ENCODE results near the gene USH1C. TPM values are rescaled to one million over a fixed set of nuclear protein-coding genes. Genes with fewer than 3 reads are reported as not detected.

USH1C gene
- total RNA-seq, 2 experiments from 2014 or later, result not detected

DNA sequence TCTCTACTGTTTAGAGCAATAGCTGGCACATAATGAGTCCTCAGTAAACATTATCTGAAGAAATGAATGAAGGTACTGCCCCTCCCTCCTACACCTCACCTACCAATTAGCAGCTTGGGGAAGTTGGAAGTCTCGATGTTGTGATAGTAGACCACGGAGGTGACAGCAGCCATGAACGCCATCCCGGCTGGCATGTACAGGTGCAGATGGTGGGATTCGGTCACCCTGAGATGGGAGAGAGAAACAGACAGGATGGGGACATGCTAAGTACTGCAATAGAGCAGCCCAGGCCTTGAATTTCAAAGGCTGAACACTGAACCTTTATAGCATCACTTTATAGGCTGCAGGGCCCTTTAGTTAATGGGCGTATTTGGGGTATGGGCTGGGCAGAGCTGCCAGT lies 74.2 kb downstream of the USH1C start:
- H3K27me3 Mint-ChIP-seq, result peaks cover 57% of the 10 kb centered on the region
- H3K9me3 Mint-ChIP-seq, result no peaks in the 10 kb centered on the region
- ATAC-seq (ENCODE audit: low read depth), result no peak
- POLR2A ChIA-PET, result no interaction called here
- DNase-seq, result no peak
- H3K27ac Mint-ChIP-seq, result no peak overlapping the region
- no peak overlapping the region for H3K4me3 Mint-ChIP-seq
- no peaks in the 10 kb centered on the region for H3K4me1 Mint-ChIP-seq
- no peaks in the 10 kb centered on the region for H3K36me3 Mint-ChIP-seq

- ATAC-seq (ENCODE audit: low read depth), result no peak
These were observed 76.1 kb downstream of the USH1C start for GRCh38 chr11:17468122-17468521.

DNA sequence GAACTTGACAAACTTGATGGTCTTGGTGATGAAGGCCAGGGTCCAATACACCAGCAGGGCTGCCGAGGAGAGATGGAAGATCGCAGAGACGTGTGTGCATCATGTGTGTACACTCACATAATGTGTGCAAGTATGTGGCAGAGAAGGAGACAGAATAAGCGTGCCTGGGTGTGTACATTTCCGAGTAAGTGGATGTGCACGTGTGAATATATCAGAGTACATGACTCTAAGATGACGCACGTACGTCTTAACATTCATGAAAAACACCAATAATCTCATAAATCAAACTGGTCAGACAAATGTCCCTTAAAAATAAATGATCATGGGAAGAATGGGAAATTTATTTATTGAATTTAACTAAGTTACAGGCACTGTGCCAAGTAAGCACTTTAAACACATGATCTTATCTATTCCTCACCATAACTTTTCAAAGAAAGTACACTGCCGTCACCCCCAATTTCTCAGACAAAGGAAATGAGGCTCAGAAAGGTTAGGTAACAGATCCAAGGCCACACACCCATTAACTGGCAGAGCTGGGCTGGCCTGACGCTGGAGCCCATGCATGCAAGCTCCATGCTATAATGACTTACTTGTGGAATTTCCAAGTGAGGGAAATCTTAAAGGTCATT lies 80.6 kb downstream of the USH1C start:
- POLR2A ChIA-PET, result no interaction called here
- no peaks in the 10 kb centered on the region for H3K9me3 Mint-ChIP-seq
- no peaks in the 10 kb centered on the region for H3K36me3 Mint-ChIP-seq
- peaks cover 27% of the 10 kb centered on the region for H3K27me3 Mint-ChIP-seq
- no peak for ATAC-seq (ENCODE audit: low read depth)
- DNase-seq, result no peak
- H3K4me3 Mint-ChIP-seq, result no peak overlapping the region
- H3K4me1 Mint-ChIP-seq, result no peaks in the 10 kb centered on the region
- no peak overlapping the region for H3K27ac Mint-ChIP-seq

More at GRCh38 chr11:17468122-17468521, 76.1 kb downstream of the USH1C start:
- Mint-ChIP-seq H3K27me3 (peaks cover 42% of the 10 kb centered on the region), H3K36me3 (no peaks in the 10 kb centered on the region), H3K4me3 (no peak overlapping the region), H3K4me1 (no peaks in the 10 kb centered on the region), H3K27ac (no peak overlapping the region), H3K9me3 (no peaks in the 10 kb centered on the region)
- DNase-seq, result no peak
- POLR2A ChIA-PET, result no interaction called here

DNA sequence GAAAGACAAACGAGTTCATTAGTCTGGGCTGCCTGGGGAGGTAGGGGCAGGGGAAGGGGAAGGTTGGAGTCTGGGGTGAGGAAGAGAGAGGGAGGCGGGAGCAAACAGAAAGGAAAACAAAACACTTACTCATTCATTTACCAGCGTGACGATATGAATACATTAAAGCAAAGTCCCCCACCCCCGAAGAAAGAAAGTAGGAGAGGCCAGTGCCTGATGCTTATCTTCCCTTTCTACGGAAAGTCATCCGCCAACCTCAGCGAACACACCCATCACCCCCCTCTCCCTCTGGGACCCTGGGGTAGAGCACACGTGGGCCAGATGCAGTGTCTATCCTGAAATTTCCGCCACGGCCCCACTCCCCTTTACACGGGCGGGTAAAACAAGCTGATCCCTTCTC lies 81.3 kb downstream of the USH1C start:
- H3K4me3 Mint-ChIP-seq, result no peak overlapping the region
- DNase-seq, result no peak
- no peaks in the 10 kb centered on the region for H3K36me3 Mint-ChIP-seq
- no peaks in the 10 kb centered on the region for H3K4me1 Mint-ChIP-seq
- H3K9me3 Mint-ChIP-seq, result no peaks in the 10 kb centered on the region
- peaks cover 32% of the 10 kb centered on the region for H3K27me3 Mint-ChIP-seq
- H3K27ac Mint-ChIP-seq, result no peak overlapping the region
- POLR2A ChIA-PET, result no interaction called here
- no peak for ATAC-seq (ENCODE audit: low read depth)

- Mint-ChIP-seq H3K36me3 (no peaks in the 10 kb centered on the region), H3K9me3 (no peaks in the 10 kb centered on the region), H3K27me3 (peaks cover 29% of the 10 kb centered on the region), H3K4me1 (peaks cover 2% of the 10 kb centered on the region), H3K4me3 (no peak overlapping the region), H3K27ac (no peak overlapping the region)
- DNase-seq, result no peak
- POLR2A ChIA-PET, result no interaction called here
- no peak for ATAC-seq (ENCODE audit: low read depth)
These were observed 83.8 kb downstream of the USH1C start for GRCh38 chr11:17460406-17460805.

DNA sequence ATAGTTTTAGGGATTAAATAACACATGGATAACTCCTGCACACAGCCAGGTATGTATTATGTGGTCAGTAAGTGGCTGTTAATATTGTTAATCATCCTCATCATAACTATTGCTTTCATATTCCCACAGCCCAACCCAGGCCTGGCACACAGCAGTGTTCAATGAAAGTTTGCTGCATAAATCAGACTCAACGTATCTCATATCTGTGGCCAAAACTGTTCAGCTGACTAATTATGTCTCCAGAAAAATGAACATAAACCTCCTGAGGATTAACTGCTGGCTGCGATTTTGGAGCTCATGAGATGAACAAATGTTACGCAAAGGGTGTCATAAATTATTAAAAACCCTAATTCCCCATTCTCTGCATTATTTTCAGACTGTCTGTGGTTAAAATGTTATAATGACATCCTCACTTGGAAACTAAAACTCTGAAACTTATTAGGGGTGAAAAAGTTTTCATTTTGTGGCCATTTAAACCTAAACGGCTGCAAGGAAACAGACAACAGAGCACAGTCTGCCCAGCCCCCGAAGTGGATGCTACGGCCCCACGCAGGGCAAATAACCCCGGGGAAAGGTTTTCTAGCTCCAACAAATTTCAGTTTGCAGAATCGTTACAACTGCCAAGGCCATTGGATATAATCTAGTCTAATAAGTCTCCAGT lies 84.8 kb downstream of the USH1C start:
- ATAC-seq (ENCODE audit: low read depth) (no peak), DNase-seq (no peak)
- Mint-ChIP-seq H3K36me3 (no peaks in the 10 kb centered on the region), H3K27me3 (peaks cover 22% of the 10 kb centered on the region), H3K27ac (no peak overlapping the region), H3K4me1 (peaks cover 2% of the 10 kb centered on the region), H3K4me3 (no peak overlapping the region), H3K9me3 (no peaks in the 10 kb centered on the region)
- POLR2A ChIA-PET, result no interaction called here

GRCh38 chr11:17458268-17458667 lies 85.9 kb downstream of the USH1C start:
- Mint-ChIP-seq H3K4me3 (no peak overlapping the region), H3K36me3 (no peaks in the 10 kb centered on the region), H3K4me1 (peaks cover 2% of the 10 kb centered on the region), H3K27ac (no peak overlapping the region), H3K27me3 (peaks cover 22% of the 10 kb centered on the region), H3K9me3 (no peaks in the 10 kb centered on the region)
- POLR2A ChIA-PET, result no interaction called here
- ATAC-seq (ENCODE audit: low read depth), result no peak
- no peak for DNase-seq

DNA sequence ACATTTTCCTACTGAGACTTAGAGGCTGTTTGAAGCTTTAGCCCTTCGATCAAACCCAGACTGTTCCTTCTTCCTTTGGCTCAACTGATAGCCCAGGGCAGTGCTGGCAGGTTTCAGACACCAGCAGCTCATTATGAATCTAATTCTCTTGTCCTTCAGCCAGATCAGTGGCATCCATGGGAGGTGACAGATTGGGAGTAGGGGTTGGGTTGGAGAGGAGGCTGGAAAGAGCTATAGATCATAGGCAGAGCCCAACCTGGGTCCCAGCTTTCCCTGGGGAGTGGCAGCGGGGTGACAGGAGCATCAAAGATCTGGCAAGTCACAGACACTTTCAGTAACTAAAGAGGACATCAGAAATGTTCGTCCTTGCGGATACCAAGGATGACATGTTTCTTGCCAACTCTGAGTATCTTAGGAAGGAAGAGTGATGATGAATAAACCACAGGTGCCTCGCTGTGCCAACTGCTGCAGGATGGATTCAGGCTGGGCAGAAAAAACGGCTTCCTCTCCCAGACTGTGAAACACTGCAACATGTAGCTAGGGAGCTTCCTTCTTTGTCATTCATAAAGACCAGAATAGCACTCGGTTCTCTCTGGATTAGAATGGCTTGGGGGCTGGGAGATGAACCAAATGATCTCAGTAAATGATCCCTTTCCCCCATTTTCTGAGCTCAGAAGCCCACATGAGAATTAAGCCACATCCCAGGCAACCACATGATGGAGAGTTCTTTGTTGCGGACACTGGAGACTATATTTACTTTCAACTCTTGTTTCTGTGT lies 86.6 kb downstream of the USH1C start:
- POLR2A ChIA-PET, result interaction anchor here (0.6 kb wide), 1 partner anchor 319 kb away, joined by 3 read pairs; no protein-coding TSS in a partner anchor
- H3K9me3 Mint-ChIP-seq, result no peaks in the 10 kb centered on the region
- no peak for DNase-seq

DNA sequence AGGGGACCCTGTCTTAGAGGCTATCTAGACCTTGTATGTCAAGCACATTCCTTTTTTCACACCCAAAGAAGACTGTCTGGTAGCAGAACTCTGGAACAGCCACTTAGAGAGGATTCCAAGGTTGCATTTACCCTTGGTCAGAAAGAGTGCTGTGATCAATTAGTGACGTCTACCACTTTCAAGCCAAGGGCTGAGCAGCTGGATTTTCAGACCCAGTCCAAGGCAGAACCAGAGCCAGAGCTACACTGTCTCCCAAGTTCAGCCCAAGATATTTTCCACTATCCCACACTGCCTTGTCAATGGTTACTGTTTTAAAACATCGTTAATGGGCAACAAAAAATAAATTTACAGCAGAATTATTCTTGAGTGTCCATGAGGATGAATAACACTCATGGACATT lies 91.5 kb downstream of the USH1C start:
- H3K4me1 Mint-ChIP-seq, result peaks cover 2% of the 10 kb centered on the region
- no peaks in the 10 kb centered on the region for H3K9me3 Mint-ChIP-seq
- H3K36me3 Mint-ChIP-seq, result no peaks in the 10 kb centered on the region
- peaks cover 26% of the 10 kb centered on the region for H3K27me3 Mint-ChIP-seq
- ATAC-seq (ENCODE audit: low read depth), result no peak
- no peak overlapping the region for H3K27ac Mint-ChIP-seq
- no peak overlapping the region for H3K4me3 Mint-ChIP-seq
- DNase-seq, result no peak
- POLR2A ChIA-PET, result no interaction called here

More for the DNA sequence above, 86.6 kb downstream of the USH1C start:
- Mint-ChIP-seq H3K27me3 (peaks cover 22% of the 10 kb centered on the region), H3K4me1 (peaks cover 2% of the 10 kb centered on the region), H3K27ac (peak overlapping the region; percentile 3), H3K36me3 (no peaks in the 10 kb centered on the region), H3K4me3 (no peak overlapping the region)
- ATAC-seq (ENCODE audit: low read depth), result no peak

DNA sequence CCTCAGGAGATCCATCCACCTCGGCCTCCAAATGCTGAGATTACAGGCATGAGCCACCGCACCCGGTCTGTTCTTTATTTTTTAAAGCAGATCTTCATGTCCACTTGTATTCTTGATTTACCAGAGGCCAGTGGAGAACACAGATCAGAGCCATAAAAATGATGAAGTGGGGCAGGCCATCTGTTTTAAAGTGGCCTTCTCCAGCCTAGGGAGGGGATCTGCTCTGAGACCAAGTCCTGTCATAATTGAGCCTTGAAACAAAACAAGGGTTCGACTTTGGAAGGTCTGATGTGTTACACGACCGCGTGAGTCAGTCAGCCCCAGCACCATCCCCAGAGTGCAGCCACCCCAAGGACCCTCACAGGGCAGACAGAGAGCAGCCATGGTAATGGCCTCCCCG lies 95.1 kb downstream of the USH1C start:
- DNase-seq, result no peak
- Mint-ChIP-seq H3K27ac (no peak overlapping the region), H3K9me3 (no peaks in the 10 kb centered on the region), H3K4me3 (no peak overlapping the region), H3K27me3 (peaks cover 31% of the 10 kb centered on the region), H3K36me3 (no peaks in the 10 kb centered on the region), H3K4me1 (no peaks in the 10 kb centered on the region)
- ATAC-seq (ENCODE audit: low read depth), result no peak
- POLR2A ChIA-PET, result no interaction called here

- ATAC-seq (ENCODE audit: low read depth) (no peak), DNase-seq (no peak)
- H3K9me3 Mint-ChIP-seq, result no peaks in the 10 kb centered on the region
- no peak overlapping the region for H3K27ac Mint-ChIP-seq
- no peak overlapping the region for H3K4me3 Mint-ChIP-seq
- POLR2A ChIA-PET, result no interaction called here
- H3K27me3 Mint-ChIP-seq, result peaks cover 33% of the 10 kb centered on the region
- H3K4me1 Mint-ChIP-seq, result no peaks in the 10 kb centered on the region
- H3K36me3 Mint-ChIP-seq, result no peaks in the 10 kb centered on the region
These were observed 97.7 kb downstream of the USH1C start for GRCh38 chr11:17446482-17446881.

- Mint-ChIP-seq H3K36me3 (peaks cover 2% of the 10 kb centered on the region), H3K9me3 (peaks cover 2% of the 10 kb centered on the region), H3K27me3 (peaks cover 27% of the 10 kb centered on the region), H3K4me1 (peaks cover 2% of the 10 kb centered on the region), H3K4me3 (no peak overlapping the region), H3K27ac (no peak overlapping the region)
- DNase-seq, result no peak
- POLR2A ChIA-PET, result no interaction called here
- ATAC-seq (ENCODE audit: low read depth), result no peak
These were observed 98.9 kb downstream of the USH1C start for GRCh38 chr11:17445240-17445795.

- DNase-seq, result no peak
- Mint-ChIP-seq H3K9me3 (peaks cover 2% of the 10 kb centered on the region), H3K4me3 (no peak overlapping the region), H3K27ac (no peak overlapping the region), H3K4me1 (peaks cover 8% of the 10 kb centered on the region), H3K36me3 (peaks cover 2% of the 10 kb centered on the region), H3K27me3 (peaks cover 30% of the 10 kb centered on the region)
- ATAC-seq (ENCODE audit: low read depth), result no peak
- POLR2A ChIA-PET, result no interaction called here
These were observed 100.1 kb downstream of the USH1C start for GRCh38 chr11:17443926-17444690.

Measured in activated naive CD8-positive, alpha-beta T cell treated with anti-CD3 and anti-CD28 coated beads, Interleukin-2, amount 10 ng/mL, durations not matched to agents 7 days and 5 days (primary cell).